Measurements from ENCODE around the gene JPH3.

DNA sequence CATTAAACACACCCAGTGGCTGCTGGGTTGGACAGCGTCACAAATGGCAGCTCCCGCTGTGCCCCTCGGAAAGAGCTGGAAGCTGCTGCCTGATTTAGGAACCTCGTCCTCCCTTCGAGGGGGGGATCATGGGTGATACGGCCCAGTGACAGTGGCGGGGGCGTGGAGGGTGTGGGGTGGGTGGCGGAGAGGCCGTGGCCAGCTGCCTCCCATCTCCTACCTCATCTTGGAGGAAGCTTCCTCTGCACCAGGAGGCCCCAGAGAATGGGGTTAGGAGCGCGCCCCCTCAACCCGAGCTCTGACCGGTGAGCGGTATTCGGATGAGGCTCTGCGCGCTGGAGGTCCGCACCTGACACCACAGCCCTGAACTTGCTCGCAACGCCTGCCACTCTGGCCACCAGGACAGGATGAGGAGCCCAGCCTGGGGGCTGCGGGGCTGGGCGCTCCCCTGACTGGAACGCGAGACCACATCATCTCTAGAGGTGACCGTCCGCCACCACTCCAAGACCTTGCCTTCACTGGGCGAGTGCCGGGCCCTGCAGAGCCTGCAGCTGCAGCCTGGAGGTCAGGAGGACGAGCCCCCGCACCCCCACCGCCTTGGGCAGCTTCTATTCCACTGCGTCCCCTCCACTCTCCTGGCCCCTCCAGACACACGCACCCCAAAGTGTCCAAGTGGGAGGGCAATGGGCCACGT, 82.5 kb downstream of the JPH3 start:
- TF ChIP-seq, protein P1, sequence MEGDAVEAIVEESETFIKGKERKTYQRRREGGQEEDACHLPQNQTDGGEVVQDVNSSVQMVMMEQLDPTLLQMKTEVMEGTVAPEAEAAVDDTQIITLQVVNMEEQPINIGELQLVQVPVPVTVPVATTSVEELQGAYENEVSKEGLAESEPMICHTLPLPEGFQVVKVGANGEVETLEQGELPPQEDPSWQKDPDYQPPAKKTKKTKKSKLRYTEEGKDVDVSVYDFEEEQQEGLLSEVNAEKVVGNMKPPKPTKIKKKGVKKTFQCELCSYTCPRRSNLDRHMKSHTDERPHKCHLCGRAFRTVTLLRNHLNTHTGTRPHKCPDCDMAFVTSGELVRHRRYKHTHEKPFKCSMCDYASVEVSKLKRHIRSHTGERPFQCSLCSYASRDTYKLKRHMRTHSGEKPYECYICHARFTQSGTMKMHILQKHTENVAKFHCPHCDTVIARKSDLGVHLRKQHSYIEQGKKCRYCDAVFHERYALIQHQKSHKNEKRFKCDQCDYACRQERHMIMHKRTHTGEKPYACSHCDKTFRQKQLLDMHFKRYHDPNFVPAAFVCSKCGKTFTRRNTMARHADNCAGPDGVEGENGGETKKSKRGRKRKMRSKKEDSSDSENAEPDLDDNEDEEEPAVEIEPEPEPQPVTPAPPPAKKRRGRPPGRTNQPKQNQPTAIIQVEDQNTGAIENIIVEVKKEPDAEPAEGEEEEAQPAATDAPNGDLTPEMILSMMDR (IDR thresholded peaks at IDR 0.05): no peak
- TF ChIP-seq POLR2A (IDR thresholded peaks at IDR 0.05): no peak
